Epithelial cell of proximal tubule (primary cell): ENCODE data around the gene SPNS3. TPM values are rescaled to one million over a fixed set of nuclear protein-coding genes. Genes with fewer than 3 reads are reported as not detected.

Experiments used
- DNase-seq: peaks from one replicate; pipeline ENCODE4 v3.0.0-alpha.2; 2011; ENCODE audit warnings: low read depth
- H3K4me3 ChIP-seq: 2 replicates; pipeline ENCODE4 v1.5.1; 2011; ENCODE audit warnings: low read depth, mild to moderate bottlenecking, low read length
- CTCF ChIP-seq: conservative IDR thresholded peaks from 2 replicates; pipeline ENCODE4 v1.5.1; 2012; ENCODE audit warnings: low read depth, mild to moderate bottlenecking, low read length
- total RNA-seq: library from RNA; depleted of rRNA; stranded (reverse); fragments of >200 nt; gene quantifications from 2 replicates; pipeline ENCODE4 v1.2.3, GENCODE V29; 2015

The SPNS3 gene
- total RNA-seq, 1 donor from 2014 or later = 0.75 TPM

GRCh38 chr17:4514779-4515178 lies 81.0 kb downstream of the SPNS3 start:
- no peak for DNase-seq
- TF ChIP-seq CTCF = no peak

GRCh38 chr17:4515501-4515900 lies 81.8 kb downstream of the SPNS3 start:
- no peak overlapping the region for H3K4me3 ChIP-seq
- DNase-seq = no peak
- TF ChIP-seq CTCF = no peak

More at GRCh38 chr17:4514779-4515178, 81.0 kb downstream of the SPNS3 start:
- no peak overlapping the region for H3K4me3 ChIP-seq

DNA sequence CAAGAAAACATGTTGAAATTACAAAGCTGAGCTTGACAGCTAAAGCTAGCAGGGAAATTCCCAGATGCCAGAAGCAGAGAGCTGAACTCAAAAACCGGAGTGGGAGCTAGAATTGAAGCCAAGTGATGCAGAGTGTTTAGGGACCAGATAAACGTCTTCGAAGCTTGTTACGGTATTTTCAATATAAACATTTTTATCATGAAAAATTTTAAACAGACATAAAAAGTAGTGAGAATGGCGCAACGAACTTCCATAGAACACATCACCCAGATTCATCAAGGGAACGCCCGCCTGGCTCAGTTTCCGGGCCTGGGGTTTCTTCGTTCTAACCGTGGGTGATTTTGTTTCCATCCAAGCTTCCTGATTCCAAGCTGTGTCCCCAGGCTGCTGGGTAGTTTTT lies 83.0 kb downstream of the SPNS3 start:
- TF ChIP-seq CTCF = no peak
- H3K4me3 ChIP-seq = no peak overlapping the region
- no peak for DNase-seq

DNA sequence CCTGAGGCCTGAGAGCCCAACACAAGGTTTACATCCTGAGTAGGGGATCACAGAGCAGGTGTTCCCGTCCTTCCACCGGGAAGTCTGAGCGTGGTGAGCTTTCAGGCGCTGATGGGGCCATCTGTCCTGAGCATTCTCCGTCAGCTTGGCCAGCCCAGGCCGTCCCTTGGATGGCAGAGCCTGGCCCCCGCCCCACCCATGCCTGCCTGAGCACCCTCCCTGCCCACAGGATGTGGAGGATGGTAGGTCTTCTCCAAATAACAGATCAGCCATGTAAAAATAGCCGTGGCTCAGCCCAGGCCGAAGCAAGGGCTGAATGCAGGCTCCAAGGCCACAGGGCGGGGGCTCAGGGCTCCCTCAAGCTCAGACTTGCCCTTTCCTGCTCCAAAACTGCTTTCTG lies 85.2 kb downstream of the SPNS3 start:
- TF ChIP-seq CTCF = no peak
- H3K4me3 ChIP-seq = no peak overlapping the region
- DNase-seq = no peak

- H3K4me3 ChIP-seq = no peak overlapping the region
- no peak for DNase-seq
- TF ChIP-seq CTCF = no peak
Observed at GRCh38 chr17:4519361-4519788, 85.6 kb downstream of the SPNS3 start.

- no peak for TF ChIP-seq CTCF
- no peak for DNase-seq
- no peak overlapping the region for H3K4me3 ChIP-seq
Observed at GRCh38 chr17:4520060-4520893, 86.5 kb downstream of the SPNS3 start.
